ENCODE data around the gene SRSF12. TPM values are rescaled to one million over a fixed set of nuclear protein-coding genes. Genes with fewer than 3 reads are reported as not detected.

SRSF12 gene
- total and polyA plus RNA-seq, 2 donors (not counting 3 experiments of a cell fraction or from before 2014, with no cell fraction given): 0.07 to 0.18 TPM

DNA sequence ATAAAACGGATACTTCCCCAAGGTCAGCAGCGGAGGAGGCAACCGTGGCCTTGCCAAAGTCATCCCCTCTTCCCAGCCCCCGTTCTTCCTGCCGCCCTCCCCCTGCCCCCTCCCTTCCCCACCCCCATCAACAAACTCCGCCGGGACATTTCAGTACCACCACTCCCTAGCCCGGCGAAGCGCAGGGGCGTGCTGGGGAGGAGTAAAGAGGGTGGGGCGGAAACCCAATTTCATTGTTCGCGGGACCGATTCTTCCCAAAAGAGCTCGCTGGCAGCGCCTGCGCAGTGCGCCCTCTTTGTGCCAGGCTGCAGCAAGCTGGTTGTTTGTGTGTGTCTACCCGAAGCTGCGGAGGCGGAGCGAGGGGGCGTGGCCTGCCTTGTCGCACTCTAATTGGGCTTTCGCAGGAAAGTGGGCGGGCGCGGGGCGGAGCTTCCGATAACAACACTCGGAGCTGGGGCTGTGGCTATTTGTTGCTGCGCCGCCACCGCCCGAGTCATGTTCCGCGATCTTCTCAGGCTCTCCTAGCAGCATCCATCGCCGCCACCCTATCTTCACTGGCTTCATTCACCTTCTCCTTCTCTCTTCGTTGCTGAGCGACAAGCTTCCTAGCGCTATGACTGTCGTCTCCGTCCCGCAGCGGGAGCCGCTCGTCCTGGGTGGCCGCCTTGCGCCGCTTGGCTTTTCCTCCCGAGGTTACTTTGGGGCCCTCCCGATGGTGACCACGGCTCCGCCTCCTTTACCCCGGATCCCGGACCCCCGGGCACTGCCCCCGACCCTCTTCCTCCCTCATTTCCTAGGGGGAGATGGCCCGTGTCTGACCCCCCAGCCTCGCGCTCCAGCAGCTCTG lies 37.4 kb downstream of the SRSF12 start, which contains the start of gene PNRC1:
Gene PNRC1 (plus strand): TSS at position 471 of the 848 bp plus-strand sequence. CDS start 144 bp downstream, at position 615.
- ChIA-PET POLR2A (interaction anchor here (0.6 to 1.4 kb wide), 24 partner anchors 8 to 1205 kb away, joined by 3 to 10 read pairs (median 4); partner anchors contain the start of genes CASP8AP2, PM20D2, RNGTT and SRSF12), CTCF (interaction anchor here (0.6 to 2.4 kb wide), 9 partner anchors 9 to 291 kb away, joined by 3 to 24 read pairs (median 3); no protein-coding TSS in a partner anchor)
- peaks cover 11% of the 10 kb centered on the region for H3K4me1 ChIP-seq (ENCODE audit: control insufficient read depth, extremely low read depth, insufficient read depth, low read length)
- H3K36me3 ChIP-seq (ENCODE audit: control insufficient read depth in 2 of 2, extremely low read depth in 1 of 2, insufficient read depth in 2 of 2, low read length in 2 of 2): peaks cover 8% of the 10 kb centered on the region in 2 experiments
- peaks cover 11% of the 10 kb centered on the region for H4K20me1 ChIP-seq (replicated peaks; ENCODE audit: control insufficient read depth, extremely low read depth, insufficient read depth, low read length)
- peak within 1 kb of the TSS; percentile 77 for H2AFZ ChIP-seq (ENCODE audit: low read depth, low read length)
- BruUV-seq (replicated peaks): TSS peak; percentile 60
- H3K4me2 ChIP-seq (ENCODE audit: insufficient read depth, low read length): peak within 1 kb of the TSS; percentile 86
- peak within 1 kb of the TSS; percentile 89 to 97 (median 94) for H3K4me3 ChIP-seq (replicated peaks in 1 of 3; ENCODE audit: insufficient read depth in 1 of 3, low read depth in 1 of 3, low read length in 3 of 3)
- H3K27me3 ChIP-seq (ENCODE audit: control insufficient read depth in 2 of 2, insufficient read depth in 2 of 2, low read length in 2 of 2): no peaks in the 10 kb centered on the region
- peak within 1 kb of the TSS; percentile 92 for H3K27ac ChIP-seq (ENCODE audit: insufficient read depth, low read depth, low read length)
- H3K79me2 ChIP-seq (ENCODE audit: control insufficient read depth, insufficient read depth, low read length): peaks cover 21% of the 10 kb centered on the region
- peak; percentile 99 for DNase-seq (ENCODE audit: low read depth, low spot score)
- no peak for TF ChIP-seq FOS (IDR thresholded peaks at IDR 0.05; ENCODE audit: borderline replicate concordance, insufficient read depth, low read length)
- peak; percentile 92 for TF ChIP-seq POLR2AphosphoS5 (IDR thresholded peaks at IDR 0.05; ENCODE audit: insufficient read depth, low read depth, low read length)
- TF ChIP-seq POLR2A (IDR thresholded peaks at IDR 0.05; ENCODE audit: low read depth, low read length): peak; percentile 91
- TF ChIP-seq GATA2 (IDR thresholded peaks at IDR 0.05; ENCODE audit: insufficient read depth, insufficient read length, low read depth, low read length): no peak
- no peak for TF ChIP-seq JUN (IDR thresholded peaks at IDR 0.05; ENCODE audit: borderline replicate concordance, insufficient read depth, insufficient read length, low read depth)
- TF ChIP-seq, protein P1, sequence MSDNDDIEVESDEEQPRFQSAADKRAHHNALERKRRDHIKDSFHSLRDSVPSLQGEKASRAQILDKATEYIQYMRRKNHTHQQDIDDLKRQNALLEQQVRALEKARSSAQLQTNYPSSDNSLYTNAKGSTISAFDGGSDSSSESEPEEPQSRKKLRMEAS (IDR thresholded peaks at IDR 0.05; ENCODE audit: insufficient read depth, insufficient read length): peak; percentile 7
- no peak for TF ChIP-seq MYC (IDR thresholded peaks at IDR 0.05; ENCODE audit: low read depth, low read length)
- TF ChIP-seq, protein P2, sequence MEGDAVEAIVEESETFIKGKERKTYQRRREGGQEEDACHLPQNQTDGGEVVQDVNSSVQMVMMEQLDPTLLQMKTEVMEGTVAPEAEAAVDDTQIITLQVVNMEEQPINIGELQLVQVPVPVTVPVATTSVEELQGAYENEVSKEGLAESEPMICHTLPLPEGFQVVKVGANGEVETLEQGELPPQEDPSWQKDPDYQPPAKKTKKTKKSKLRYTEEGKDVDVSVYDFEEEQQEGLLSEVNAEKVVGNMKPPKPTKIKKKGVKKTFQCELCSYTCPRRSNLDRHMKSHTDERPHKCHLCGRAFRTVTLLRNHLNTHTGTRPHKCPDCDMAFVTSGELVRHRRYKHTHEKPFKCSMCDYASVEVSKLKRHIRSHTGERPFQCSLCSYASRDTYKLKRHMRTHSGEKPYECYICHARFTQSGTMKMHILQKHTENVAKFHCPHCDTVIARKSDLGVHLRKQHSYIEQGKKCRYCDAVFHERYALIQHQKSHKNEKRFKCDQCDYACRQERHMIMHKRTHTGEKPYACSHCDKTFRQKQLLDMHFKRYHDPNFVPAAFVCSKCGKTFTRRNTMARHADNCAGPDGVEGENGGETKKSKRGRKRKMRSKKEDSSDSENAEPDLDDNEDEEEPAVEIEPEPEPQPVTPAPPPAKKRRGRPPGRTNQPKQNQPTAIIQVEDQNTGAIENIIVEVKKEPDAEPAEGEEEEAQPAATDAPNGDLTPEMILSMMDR (IDR thresholded peaks at IDR 0.05; ENCODE audit: extremely low read depth in 1 of 2, insufficient read depth in 1 of 2, low read depth in 1 of 2, low read length in 2 of 2): no peak
- TF ChIP-seq EZH2 (IDR thresholded peaks at IDR 0.05; ENCODE audit: borderline replicate concordance, low read depth, low read length, severe bottlenecking): no peak
- intact Hi-C loops (cut with micrococcal nuclease) (loop anchor here (1.0 to 10.0 kb wide), 11 partner anchors 42 to 1926 kb away; partner anchors contain the start of genes LYRM2, PM20D2, RNGTT and UBE2J1), dilution Hi-C loops (cut with MboI; ENCODE audit: extremely low pct_ligation_motif_present, low sequenced_read_pairs) (no loop called here)
- no peaks in the 10 kb centered on the region for H3K9me3 ChIP-seq (replicated peaks; ENCODE audit: control insufficient read depth, insufficient read depth, low read length)
- FAIRE-seq: peak; percentile 98
- peak within 1 kb of the TSS; percentile 95 for H3K9ac ChIP-seq (replicated peaks; ENCODE audit: extremely low read depth, insufficient read depth, low read length)
- H3K9me1 ChIP-seq (replicated peaks; ENCODE audit: control insufficient read depth, extremely low read depth, insufficient read depth, low read length): no peaks in the 10 kb centered on the region

All from endothelial cell of umbilical vein (primary cell).